ENCODE results near the gene TMEM218. TPM values are rescaled to one million over a fixed set of nuclear protein-coding genes. Genes with fewer than 3 reads are reported as not detected.

TMEM218 gene
- total and polyA plus RNA-seq, 10 of the 15 experiments (the other 5 are each of a cell fraction or from before 2014, with no cell fraction given), result 11.2 to 50.3 (median 28.8) TPM

- in situ Hi-C loops (cut with MboI) (no loop called here), intact Hi-C loops (cut with micrococcal nuclease; ENCODE audit: unreplicated experiment) (no loop called here)
- Histone ChIP-seq H4K20me1 (ENCODE audit: control insufficient read depth, insufficient read depth) (no peaks in the 10 kb centered on the region), H3K9ac (ENCODE audit: control insufficient read depth, insufficient read depth, low read length) (no peak overlapping the region), H3K4me2 (ENCODE audit: control insufficient read depth, insufficient read depth) (no peak overlapping the region), H3K36me3 (ENCODE audit: control insufficient read depth in 2 of 2, insufficient read depth in 2 of 2, low read length in 1 of 2) (no peaks in the 10 kb centered on the region), H3K27me3 (replicated peaks in 1 of 2; ENCODE audit: control insufficient read depth in 2 of 2, insufficient read depth in 2 of 2, low read length in 1 of 2) (no peaks in the 10 kb centered on the region; a peak in 1 of 4 replicates), H3K79me2 (ENCODE audit: control insufficient read depth, insufficient read depth, low read length) (no peaks in the 10 kb centered on the region), H3K27ac (ENCODE audit: control insufficient read depth, insufficient read depth) (no peak overlapping the region), H3K4me3 (no peak overlapping the region), H3K4me1 (ENCODE audit: control insufficient read depth, insufficient read depth, low read length) (peaks cover 4% of the 10 kb centered on the region; the same call in 1 of the 2 replicates), H2AFZ (ENCODE audit: control insufficient read depth, low read depth, low read length) (no peak overlapping the region), H3K9me3 (replicated peaks; ENCODE audit: control insufficient read depth, insufficient read depth, low read length) (no peaks in the 10 kb centered on the region)
- no peak for DNase-seq (ENCODE audit: low read depth, low spot score)
- ChIA-PET RAD21 (ENCODE audit: unreplicated experiment) (no interaction called here), POLR2A (no interaction called here), SMC1A (ENCODE audit: uncharacterized antibody, unreplicated experiment) (no interaction called here), CTCF (no interaction called here)
- no TSS peak for BruUV-seq (replicated peaks)
- ATAC-seq, result no peak
- no peak for FAIRE-seq
- WGBS (ENCODE audit: insufficient coverage, insufficient replicate concordance, low lambda C conversion rate, missing lambda C conversion rate), result 77% methylated on average over 5 of the region's 5 CpGs
- TF ChIP-seq NR2F1 (conservative IDR thresholded peaks at IDR 0.05) (no peak), HCFC1 (IDR thresholded peaks at IDR 0.05; ENCODE audit: low read length) (no peak), CREB1 (IDR thresholded peaks at IDR 0.05; ENCODE audit: low read depth) (no peak), KAT2A (conservative IDR thresholded peaks at IDR 0.05; ENCODE audit: control insufficient read depth, low read depth, low read length) (no peak), EED (IDR thresholded peaks at IDR 0.05; ENCODE audit: low read depth) (no peak), FOS (IDR thresholded peaks at IDR 0.05; ENCODE audit: borderline replicate concordance, extremely low read depth, insufficient read length) (no peak), NFIC (IDR thresholded peaks at IDR 0.05; ENCODE audit: low read depth, low read length) (no peak), PRDM15 (CRISPR knock-in tag; IDR thresholded peaks at IDR 0.05) (no peak), CBX5 (IDR thresholded peaks at IDR 0.05; ENCODE audit: low read depth) (no peak), ZNF384 (IDR thresholded peaks at IDR 0.05; ENCODE audit: borderline replicate concordance, low read depth, low read length) (no peak), TARDBP (IDR thresholded peaks at IDR 0.05; ENCODE audit: borderline replicate concordance) (no peak), PML (IDR thresholded peaks at IDR 0.05; ENCODE audit: low read length) (no peak), CHD1 (IDR thresholded peaks at IDR 0.05; ENCODE audit: low read depth, low read length) (no peak), ZBTB33 (IDR thresholded peaks at IDR 0.05) (no peak), KDM1A (IDR thresholded peaks at IDR 0.05; ENCODE audit: borderline replicate concordance) (no peak), CBX3 (IDR thresholded peaks at IDR 0.05; ENCODE audit: borderline replicate concordance, low read depth) (no peak), ZZZ3 (IDR thresholded peaks at IDR 0.05; ENCODE audit: control insufficient read depth, insufficient read length, low read depth) (no peak)
Measured at GRCh38 chr11:125057693-125058016, 53.8 kb downstream of the TMEM218 start.
